Caco-2 (cell line): Measurements from ENCODE around the gene ALPL. TPM values are rescaled to one million over a fixed set of nuclear protein-coding genes. Genes with fewer than 3 reads are reported as not detected.

ENCODE experiments used
- BruUV-seq: library from RNA; stranded (reverse); fragments of 400-500 nt; replicated peaks from 2 replicates; lab custom pipeline; 2021; lab: Mats Ljungman, UMichigan
- CTCF ChIA-PET: fragments of 300-600 bp; sonication (Branson Sonifier 250); formaldehyde crosslinking; loops from one replicate; lab custom pipeline; 2022; ENCODE audit warnings: antibody characterized with exemption; lab: Charles Lee
- POLR2A ChIA-PET: fragments of 300-600 bp; sonication (Branson Sonifier 250); formaldehyde crosslinking; loops from one replicate; lab custom pipeline; 2022; ENCODE audit warnings: antibody characterized with exemption; lab: Charles Lee
- DNase-seq, 2 experiments: peaks; one replicate each; pipeline versions ENCODE4 v3.0.0 to v3.0.0-alpha.2; 2020 to 2022
- H3K27me3 ChIP-seq: replicated peaks from 2 replicates; pipeline ENCODE4 v1.6.0; 2011; ENCODE audit warnings: low read length; ENCODE audit not compliant: control insufficient read depth, insufficient read depth
- H3K36me3 ChIP-seq: 2 replicates; pipeline ENCODE4 v1.5.1; 2011; ENCODE audit warnings: low read length; ENCODE audit not compliant: control insufficient read depth, insufficient read depth
- H3K4me1 ChIP-seq: fragments of 250-450 bp; sonication (Bioruptor Pico); 2 replicates; pipeline ENCODE4 v1.5.1; 2020; ENCODE audit warnings: mild to moderate bottlenecking
- H3K4me3 ChIP-seq: 2 replicates; pipeline ENCODE4 v1.5.1; 2011; ENCODE audit warnings: low read depth, mild to moderate bottlenecking, control low read depth, low read length
- H3K9me3 ChIP-seq: fragments of 250-450 bp; sonication (Bioruptor Pico); 2 replicates; pipeline ENCODE4 v1.5.1; 2020; ENCODE audit warnings: mild to moderate bottlenecking, moderate library complexity
- H3K27ac Mint-ChIP-seq: one replicate; pipeline ENCODE4 v1.8.0; 2022; ENCODE audit warnings: mixed read lengths; ENCODE audit not compliant: unreplicated experiment
- H3K27me3 Mint-ChIP-seq: one replicate; pipeline ENCODE4 v1.8.0; 2022; ENCODE audit warnings: mixed read lengths; ENCODE audit not compliant: insufficient read depth, unreplicated experiment
- H3K36me3 Mint-ChIP-seq: one replicate; pipeline ENCODE4 v1.8.0; 2022; ENCODE audit warnings: mild to moderate bottlenecking, mixed read lengths; ENCODE audit not compliant: insufficient read depth, unreplicated experiment
- H3K4me1 Mint-ChIP-seq: one replicate; pipeline ENCODE4 v1.8.0; 2022; ENCODE audit warnings: low read depth, mixed read lengths; ENCODE audit not compliant: unreplicated experiment
- H3K4me3 Mint-ChIP-seq: one replicate; pipeline ENCODE4 v1.8.0; 2022; ENCODE audit warnings: mild to moderate bottlenecking, moderate library complexity, mixed read lengths; ENCODE audit not compliant: unreplicated experiment
- H3K9me3 Mint-ChIP-seq: one replicate; pipeline ENCODE4 v1.8.0; 2022; ENCODE audit warnings: mixed read lengths; ENCODE audit not compliant: unreplicated experiment
- intact Hi-C: fragments of 100-400 bp; cut with micrococcal nuclease; formaldehyde crosslinking; loops from one replicate; pipeline ENCODE4 v1.10.0; 2022; ENCODE audit not compliant: unreplicated experiment
- total RNA-seq: library from RNA; stranded (reverse); gene quantifications from 2 replicates; pipeline ENCODE4 v1.2.3, GENCODE V29; 2022
- TF ChIP-seq, protein P1 (sequence below), 2 experiments: fragments of 200-600 bp in 1 of 2; IDR thresholded peaks; 1 replicate in 1 of 2; 2 replicates in 1 of 2; pipeline versions ENCODE4 v1.5.1 to v1.8.0; 2011 to 2022; ENCODE audit warnings: antibody characterized with exemption in 1 of 2, control low read depth in 1 of 2, inconsistent platforms in 1 of 2, low read depth in 1 of 2, low read length in 1 of 2, mild to moderate bottlenecking in 1 of 2, moderate library complexity in 1 of 2; ENCODE audit not compliant: insufficient read depth in 1 of 2, severe bottlenecking in 1 of 2, unreplicated experiment in 1 of 2

Gene ALPL
- total RNA-seq, 1 experiment from 2014 or later: 0.79 TPM

GRCh38 chr1:21510885-21511578 lies 1.8 kb downstream of the ALPL start:
- Histone ChIP-seq H3K4me3 (no peak overlapping the region), H3K27me3 (no peaks in the 10 kb centered on the region), H3K4me1 (peaks cover 5% of the 10 kb centered on the region; the same call in 1 of the 2 replicates), H3K9me3 (no peaks in the 10 kb centered on the region), H3K36me3 (no peaks in the 10 kb centered on the region)
- BruUV-seq: no TSS peak
- intact Hi-C loops: no loop called here
- no peak for DNase-seq
- no peaks in the 10 kb centered on the region for H3K36me3 Mint-ChIP-seq
- H3K4me1 Mint-ChIP-seq: peaks cover 7% of the 10 kb centered on the region
- ChIA-PET POLR2A (no interaction called here), CTCF (interaction anchor here (1.6 kb wide), 1 partner anchor 140 kb away, joined by 6 read pairs; no protein-coding TSS in a partner anchor)
- H3K4me3 Mint-ChIP-seq: peak overlapping the region; percentile 2
- TF ChIP-seq, protein P1, sequence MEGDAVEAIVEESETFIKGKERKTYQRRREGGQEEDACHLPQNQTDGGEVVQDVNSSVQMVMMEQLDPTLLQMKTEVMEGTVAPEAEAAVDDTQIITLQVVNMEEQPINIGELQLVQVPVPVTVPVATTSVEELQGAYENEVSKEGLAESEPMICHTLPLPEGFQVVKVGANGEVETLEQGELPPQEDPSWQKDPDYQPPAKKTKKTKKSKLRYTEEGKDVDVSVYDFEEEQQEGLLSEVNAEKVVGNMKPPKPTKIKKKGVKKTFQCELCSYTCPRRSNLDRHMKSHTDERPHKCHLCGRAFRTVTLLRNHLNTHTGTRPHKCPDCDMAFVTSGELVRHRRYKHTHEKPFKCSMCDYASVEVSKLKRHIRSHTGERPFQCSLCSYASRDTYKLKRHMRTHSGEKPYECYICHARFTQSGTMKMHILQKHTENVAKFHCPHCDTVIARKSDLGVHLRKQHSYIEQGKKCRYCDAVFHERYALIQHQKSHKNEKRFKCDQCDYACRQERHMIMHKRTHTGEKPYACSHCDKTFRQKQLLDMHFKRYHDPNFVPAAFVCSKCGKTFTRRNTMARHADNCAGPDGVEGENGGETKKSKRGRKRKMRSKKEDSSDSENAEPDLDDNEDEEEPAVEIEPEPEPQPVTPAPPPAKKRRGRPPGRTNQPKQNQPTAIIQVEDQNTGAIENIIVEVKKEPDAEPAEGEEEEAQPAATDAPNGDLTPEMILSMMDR (IDR thresholded peaks at IDR 0.05; ENCODE audit: insufficient read depth in 1 of 2, low read depth in 1 of 2, low read length in 1 of 2, severe bottlenecking in 1 of 2, unreplicated experiment in 1 of 2): no peak
- H3K27me3 Mint-ChIP-seq: no peaks in the 10 kb centered on the region
- H3K9me3 Mint-ChIP-seq: no peaks in the 10 kb centered on the region
- no peak overlapping the region for H3K27ac Mint-ChIP-seq

- no peak for DNase-seq
- H3K9me3 Mint-ChIP-seq: no peaks in the 10 kb centered on the region
- no peaks in the 10 kb centered on the region for H3K27me3 Mint-ChIP-seq
- no TSS peak for BruUV-seq
- CTCF ChIA-PET: interaction anchor here (1.6 kb wide), 1 partner anchor 141 kb away, joined by 6 read pairs; no protein-coding TSS in a partner anchor
- H3K36me3 Mint-ChIP-seq: no peaks in the 10 kb centered on the region
- no peak overlapping the region for H3K27ac Mint-ChIP-seq
- Histone ChIP-seq H3K27me3 (no peaks in the 10 kb centered on the region), H3K4me1 (peaks cover 5% of the 10 kb centered on the region; the same call in 1 of the 2 replicates), H3K4me3 (no peak overlapping the region), H3K9me3 (no peaks in the 10 kb centered on the region), H3K36me3 (no peaks in the 10 kb centered on the region)
- no peak overlapping the region for H3K4me3 Mint-ChIP-seq
- TF ChIP-seq, protein P1 (IDR thresholded peaks at IDR 0.05; ENCODE audit: insufficient read depth in 1 of 2, low read depth in 1 of 2, low read length in 1 of 2, severe bottlenecking in 1 of 2, unreplicated experiment in 1 of 2): no peak
- POLR2A ChIA-PET: no interaction called here
- H3K4me1 Mint-ChIP-seq: peaks cover 7% of the 10 kb centered on the region
- intact Hi-C loops: no loop called here
Observed at GRCh38 chr1:21511579-21512522, 2.6 kb downstream of the ALPL start.

DNA sequence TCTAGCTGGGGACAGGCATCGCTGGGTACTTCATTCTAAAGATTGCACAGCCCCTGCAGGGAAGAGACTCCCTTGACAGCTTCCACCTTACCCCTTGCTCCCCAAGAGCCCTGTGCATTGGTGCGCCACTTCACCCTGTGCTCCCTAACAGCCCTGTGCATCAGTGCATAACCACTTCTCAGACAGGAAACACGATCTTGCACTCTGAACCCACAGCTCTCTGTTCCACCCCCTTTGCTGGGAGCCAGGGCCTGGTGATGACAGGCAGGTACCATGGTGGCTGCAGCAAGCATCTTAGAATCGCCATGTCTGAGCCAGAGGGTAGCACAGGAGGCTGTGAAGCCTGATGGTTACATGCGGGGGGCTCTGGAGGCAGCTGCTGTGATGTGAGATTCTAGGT lies 5.0 kb downstream of the ALPL start:
- Mint-ChIP-seq H3K27ac (no peak overlapping the region), H3K4me3 (no peak overlapping the region), H3K36me3 (no peaks in the 10 kb centered on the region), H3K27me3 (no peaks in the 10 kb centered on the region), H3K9me3 (no peaks in the 10 kb centered on the region), H3K4me1 (no peaks in the 10 kb centered on the region)
- H3K4me3 ChIP-seq: no peak overlapping the region
- intact Hi-C loops: no loop called here
- ChIA-PET CTCF (interaction anchor here (0.6 kb wide), 2 partner anchors 142 to 309 kb away, joined by 4 to 10 read pairs; no protein-coding TSS in a partner anchor), POLR2A (no interaction called here)
- no peak for DNase-seq
- TF ChIP-seq, protein P1 (IDR thresholded peaks at IDR 0.05; ENCODE audit: insufficient read depth in 1 of 2, low read depth in 1 of 2, low read length in 1 of 2, severe bottlenecking in 1 of 2, unreplicated experiment in 1 of 2): no peak
- BruUV-seq: no TSS peak
- no peaks in the 10 kb centered on the region for H3K9me3 ChIP-seq
- no peaks in the 10 kb centered on the region for H3K36me3 ChIP-seq
- H3K27me3 ChIP-seq: no peaks in the 10 kb centered on the region
- peaks cover 5% of the 10 kb centered on the region; the same call in 1 of the 2 replicates for H3K4me1 ChIP-seq
